ENCODE measurements around the gene ELFN1. TPM values are rescaled to one million over a fixed set of nuclear protein-coding genes. Genes with fewer than 3 reads are reported as not detected.

Gene ELFN1
- total and polyA plus RNA-seq, 9 of the 15 experiments (the other 6 are each of a cell fraction or from before 2014, with no cell fraction given), result 0.04 to 0.64 (median 0.18) TPM; not detected in 2

GRCh38 chr7:1740214-1740613 is 70.1 kb downstream of the ELFN1 start:
- WGBS (ENCODE audit: insufficient coverage, low coverage, missing lambda C conversion rate), result 88% methylated on average over 17 of the region's 17 CpGs

More at GRCh38 chr7:1740214-1740613, 70.1 kb downstream of the ELFN1 start:
- H3K9me3 ChIP-seq (replicated peaks; ENCODE audit: control insufficient read depth, insufficient read depth, low read depth, low read length), result no peaks in the 10 kb centered on the region
- ATAC-seq, result no peak
- peaks cover 16% of the 10 kb centered on the region; the same call in 1 of the 3 replicates for H3K36me3 ChIP-seq (ENCODE audit: control insufficient read depth, insufficient read depth, low read length)
- no peak overlapping the region for H3K4me2 ChIP-seq (ENCODE audit: insufficient read depth, low read length)
- H3K9me1 ChIP-seq (ENCODE audit: control insufficient read depth, insufficient read depth, low read length), result no peaks in the 10 kb centered on the region
- H3K27me3 ChIP-seq (ENCODE audit: control insufficient read depth in 2 of 2, insufficient read depth in 2 of 2, low read length in 2 of 2), result peaks cover 0 to 13% of the 10 kb centered on the region in 2 experiments; a peak in 2 of 5 replicates
- no peak overlapping the region for H2AFZ ChIP-seq (ENCODE audit: low read depth, low read length)
- H4K20me1 ChIP-seq (replicated peaks; ENCODE audit: control insufficient read depth, insufficient read depth, low read length), result 0 out of 2 replicates have a peak, but pooled peaks cover 3% of the 10 kb centered on the region
- H3K79me2 ChIP-seq (ENCODE audit: control insufficient read depth, insufficient read depth, low read length), result peaks cover 11% of the 10 kb centered on the region
- intact Hi-C loops (cut with micrococcal nuclease) (no loop called here), in situ Hi-C loops (cut with MboI) (no loop called here)
- ChIA-PET CTCF (ENCODE audit: low intra/inter-chr PET ratio) (no interaction called here), POLR2A (interaction anchor here (0.6 kb wide), 1 partner anchor 30 kb away, joined by 3 read pairs; no protein-coding TSS in a partner anchor)
- no peak overlapping the region for H3K27ac ChIP-seq (ENCODE audit: extremely low read depth, low read depth, low read length)
- BruUV-seq (replicated peaks), result no TSS peak
- peak overlapping the region in 1 of 2 experiments; percentile 45; a peak in 2 of 4 replicates for H3K9ac ChIP-seq (ENCODE audit: insufficient read depth in 1 of 2, low read depth in 2 of 2, low read length in 2 of 2)
- no peak for DNase-seq (ENCODE audit: extremely low read depth in 1 of 4, low spot score in 3 of 4)
- FAIRE-seq, result no peak
- H3K4me1 ChIP-seq (replicated peaks in 1 of 2; ENCODE audit: control insufficient read depth in 2 of 2, insufficient read depth in 2 of 2, low read length in 2 of 2), result peaks cover 9 to 85% of the 10 kb centered on the region in 2 experiments; a peak in 3 of 5 replicates
- H3K4me3 ChIP-seq, result no peak overlapping the region
- TF ChIP-seq RBFOX2 (IDR thresholded peaks at IDR 0.05; ENCODE audit: low read depth, low read length), result 0 out of 2 replicates have a peak, but pooled peaks have one; percentile 9
- TF ChIP-seq MECOM (CRISPR knock-in tag; IDR thresholded peaks at IDR 0.05), result no peak
- TF ChIP-seq HNRNPH1 (optimal IDR thresholded peaks at IDR 0.05; ENCODE audit: low read depth, low read length), result no peak
- no peak for TF ChIP-seq HOXB6 (CRISPR knock-in tag; IDR thresholded peaks at IDR 0.05; ENCODE audit: borderline replicate concordance)
- no peak for TF ChIP-seq ZNF507 (tag; conservative IDR thresholded peaks at IDR 0.05)
- no peak for TF ChIP-seq PATZ1 (CRISPR knock-in tag; IDR thresholded peaks at IDR 0.05; ENCODE audit: borderline replicate concordance)
- TF ChIP-seq NEUROD1 (IDR thresholded peaks at IDR 0.05; ENCODE audit: borderline replicate concordance, low read depth, low read length, partially characterized antibody), result no peak
